Measurements from ENCODE around the gene RNF181. TPM values are rescaled to one million over a fixed set of nuclear protein-coding genes. Genes with fewer than 3 reads are reported as not detected.

Gene RNF181, protein sequence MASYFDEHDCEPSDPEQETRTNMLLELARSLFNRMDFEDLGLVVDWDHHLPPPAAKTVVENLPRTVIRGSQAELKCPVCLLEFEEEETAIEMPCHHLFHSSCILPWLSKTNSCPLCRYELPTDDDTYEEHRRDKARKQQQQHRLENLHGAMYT
- 332 and 398 TPM in 2 replicates for total RNA-seq (2014; rRNA removed; shearing (Covaris generic); ENCODE audit: low replicate concordance)

GRCh38 chr2:85595301-85596025 lies at the start of gene RNF181:
Gene RNF181, plus strand, starts transcription at chr2:85595745. Its CDS starts 19 bp downstream, at chr2:85595764.
- peak; percentile 99 for DNase-seq
- H3K27me3 ChIP-seq (ENCODE audit: low read length), result no peaks in the 10 kb centered on the region
- H4K20me1 ChIP-seq (ENCODE audit: insufficient read depth, low read depth, low read length), result peaks cover 14% of the 10 kb centered on the region; the same call in 1 of the 2 replicates
- H3K9me2 ChIP-seq (replicated peaks; ENCODE audit: insufficient read depth, low read length), result no peaks in the 10 kb centered on the region
- H3K36me3 ChIP-seq (ENCODE audit: insufficient read depth, low read length), result peaks cover 12% of the 10 kb centered on the region; the same call in 1 of the 2 replicates
- peak within 1 kb of the TSS; percentile 49 for H3K27ac ChIP-seq (ENCODE audit: low read length)
- H3K4me2 ChIP-seq (ENCODE audit: low read depth, low read length, poor library complexity, severe bottlenecking), result peak within 1 kb of the TSS; percentile 91
- no peaks in the 10 kb centered on the region for H3K9me3 ChIP-seq (ENCODE audit: low read length)
- peak within 1 kb of the TSS; percentile 90 for H3K9ac ChIP-seq (ENCODE audit: low read length)
- H3K4me3 ChIP-seq (ENCODE audit: low read length), result peak within 1 kb of the TSS; percentile 86
- H3K79me2 ChIP-seq (ENCODE audit: low read length), result peaks cover 34% of the 10 kb centered on the region
- H3K4me1 ChIP-seq (ENCODE audit: low read length), result peaks cover 34% of the 10 kb centered on the region
- H2AFZ ChIP-seq (ENCODE audit: low read length), result peak within 1 kb of the TSS; percentile 29; the same call in 1 of the 2 replicates

GRCh38 chr2:85545780-85546240 lies 49.7 kb upstream of the RNF181 start:
- Histone ChIP-seq H3K9me3 (ENCODE audit: low read length) (no peaks in the 10 kb centered on the region), H3K4me1 (ENCODE audit: low read length) (peaks cover 14% of the 10 kb centered on the region), H4K20me1 (ENCODE audit: insufficient read depth, low read depth, low read length) (peaks cover 22% of the 10 kb centered on the region), H3K4me3 (ENCODE audit: low read length) (no peak overlapping the region), H3K27me3 (ENCODE audit: low read length) (no peaks in the 10 kb centered on the region), H3K4me2 (ENCODE audit: low read depth, low read length, poor library complexity, severe bottlenecking) (no peak overlapping the region), H3K79me2 (ENCODE audit: low read length) (peaks cover 19% of the 10 kb centered on the region), H3K9ac (ENCODE audit: low read length) (no peak overlapping the region), H3K9me2 (replicated peaks; ENCODE audit: insufficient read depth, low read length) (no peaks in the 10 kb centered on the region), H2AFZ (ENCODE audit: low read length) (no peak overlapping the region), H3K27ac (ENCODE audit: low read length) (no peak overlapping the region), H3K36me3 (ENCODE audit: insufficient read depth, low read length) (peaks cover 42% of the 10 kb centered on the region)
- peak; percentile 76 for DNase-seq

DNA sequence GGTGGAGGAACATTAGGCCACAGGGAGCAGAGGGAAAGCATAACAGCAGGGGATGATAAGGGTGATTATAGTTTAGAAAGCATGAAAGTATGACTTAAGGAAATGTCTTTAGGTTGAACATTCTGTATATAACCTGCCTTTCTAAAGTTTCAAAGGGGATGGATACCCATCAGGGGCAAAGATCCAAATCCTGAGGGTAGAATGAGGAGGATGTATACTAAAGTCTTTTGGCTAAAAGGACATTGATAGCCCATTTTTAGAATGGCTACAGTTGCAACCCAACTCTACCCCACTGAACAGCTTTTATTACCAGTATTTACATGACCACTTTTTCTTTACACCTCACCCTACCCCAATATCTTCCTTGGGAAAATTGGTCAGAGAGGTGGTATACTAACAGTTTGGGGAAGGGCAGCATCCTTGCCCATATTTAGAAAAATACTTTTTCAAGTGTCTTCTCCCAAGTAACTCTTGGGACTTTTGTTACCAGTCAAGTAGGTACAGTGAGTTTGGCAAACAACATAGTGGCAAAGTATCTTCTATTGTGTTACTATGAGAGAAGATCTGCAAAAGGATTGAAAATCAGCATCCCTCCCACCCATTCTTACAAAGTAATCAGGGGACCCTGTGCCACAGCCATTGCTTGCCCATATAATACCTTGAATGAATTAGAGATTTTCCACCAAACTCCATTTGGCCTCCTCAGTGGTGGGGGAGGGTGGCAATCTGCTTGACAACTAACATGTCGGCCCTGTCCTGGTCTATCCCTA lies 48.3 kb upstream of the RNF181 start:
- Histone ChIP-seq H3K9me3 (ENCODE audit: low read length) (no peaks in the 10 kb centered on the region), H2AFZ (ENCODE audit: low read length) (no peak overlapping the region), H4K20me1 (ENCODE audit: insufficient read depth, low read depth, low read length) (peaks cover 7% of the 10 kb centered on the region), H3K27ac (ENCODE audit: low read length) (no peak overlapping the region), H3K27me3 (ENCODE audit: low read length) (no peaks in the 10 kb centered on the region), H3K9ac (ENCODE audit: low read length) (no peak overlapping the region), H3K4me3 (ENCODE audit: low read length) (no peak overlapping the region), H3K9me2 (replicated peaks; ENCODE audit: insufficient read depth, low read length) (no peaks in the 10 kb centered on the region), H3K4me2 (ENCODE audit: low read depth, low read length, poor library complexity, severe bottlenecking) (no peak overlapping the region), H3K36me3 (ENCODE audit: insufficient read depth, low read length) (peaks cover 39% of the 10 kb centered on the region), H3K79me2 (ENCODE audit: low read length) (peaks cover 4% of the 10 kb centered on the region), H3K4me1 (ENCODE audit: low read length) (no peaks in the 10 kb centered on the region; the same call in 1 of the 2 replicates)
- peak; percentile 74 for DNase-seq

- Histone ChIP-seq H3K36me3 (ENCODE audit: insufficient read depth, low read length) (peaks cover 37% of the 10 kb centered on the region), H3K9me3 (ENCODE audit: low read length) (no peaks in the 10 kb centered on the region), H3K27ac (ENCODE audit: low read length) (no peak overlapping the region), H3K4me1 (ENCODE audit: low read length) (no peaks in the 10 kb centered on the region), H3K79me2 (ENCODE audit: low read length) (no peaks in the 10 kb centered on the region), H2AFZ (ENCODE audit: low read length) (no peak overlapping the region), H3K4me2 (ENCODE audit: low read depth, low read length, poor library complexity, severe bottlenecking) (no peak overlapping the region), H3K4me3 (ENCODE audit: low read length) (no peak overlapping the region), H3K27me3 (ENCODE audit: low read length) (no peaks in the 10 kb centered on the region), H3K9ac (ENCODE audit: low read length) (no peak overlapping the region), H3K9me2 (replicated peaks; ENCODE audit: insufficient read depth, low read length) (no peaks in the 10 kb centered on the region), H4K20me1 (ENCODE audit: insufficient read depth, low read depth, low read length) (no peaks in the 10 kb centered on the region; the same call in 1 of the 2 replicates)
- DNase-seq, result no peak
Measured at GRCh38 chr2:85547859-85548607, 47.5 kb upstream of the RNF181 start.

- Histone ChIP-seq H3K4me1 (ENCODE audit: low read length) (no peaks in the 10 kb centered on the region), H3K4me2 (ENCODE audit: low read depth, low read length, poor library complexity, severe bottlenecking) (no peak overlapping the region), H3K27ac (ENCODE audit: low read length) (no peak overlapping the region), H3K9ac (ENCODE audit: low read length) (no peak overlapping the region), H3K4me3 (ENCODE audit: low read length) (no peak overlapping the region), H3K9me3 (ENCODE audit: low read length) (no peaks in the 10 kb centered on the region), H3K79me2 (ENCODE audit: low read length) (no peaks in the 10 kb centered on the region), H4K20me1 (ENCODE audit: insufficient read depth, low read depth, low read length) (no peaks in the 10 kb centered on the region), H3K36me3 (ENCODE audit: insufficient read depth, low read length) (peaks cover 34% of the 10 kb centered on the region), H3K27me3 (ENCODE audit: low read length) (no peaks in the 10 kb centered on the region), H3K9me2 (replicated peaks; ENCODE audit: insufficient read depth, low read length) (no peaks in the 10 kb centered on the region), H2AFZ (ENCODE audit: low read length) (no peak overlapping the region)
- DNase-seq, result no peak
Measured at GRCh38 chr2:85548608-85548900, 47.0 kb upstream of the RNF181 start.

GRCh38 chr2:85549095-85549494 lies 46.5 kb upstream of the RNF181 start:
- H3K9me2 ChIP-seq (replicated peaks; ENCODE audit: insufficient read depth, low read length), result no peaks in the 10 kb centered on the region
- H3K36me3 ChIP-seq (ENCODE audit: insufficient read depth, low read length), result peaks cover 37% of the 10 kb centered on the region
- no peak overlapping the region for H3K4me3 ChIP-seq (ENCODE audit: low read length)
- no peak overlapping the region for H2AFZ ChIP-seq (ENCODE audit: low read length)
- H4K20me1 ChIP-seq (ENCODE audit: insufficient read depth, low read depth, low read length), result no peaks in the 10 kb centered on the region
- no peak overlapping the region for H3K27ac ChIP-seq (ENCODE audit: low read length)
- DNase-seq, result no peak
- no peaks in the 10 kb centered on the region for H3K79me2 ChIP-seq (ENCODE audit: low read length)
- H3K9ac ChIP-seq (ENCODE audit: low read length), result no peak overlapping the region
- no peak overlapping the region for H3K4me2 ChIP-seq (ENCODE audit: low read depth, low read length, poor library complexity, severe bottlenecking)
- no peaks in the 10 kb centered on the region for H3K27me3 ChIP-seq (ENCODE audit: low read length)
- H3K4me1 ChIP-seq (ENCODE audit: low read length), result no peaks in the 10 kb centered on the region
- no peaks in the 10 kb centered on the region for H3K9me3 ChIP-seq (ENCODE audit: low read length)

- Histone ChIP-seq H3K79me2 (ENCODE audit: low read length) (no peaks in the 10 kb centered on the region), H3K36me3 (ENCODE audit: insufficient read depth, low read length) (peaks cover 34% of the 10 kb centered on the region)
Measured at GRCh38 chr2:85549826-85550225, 45.7 kb upstream of the RNF181 start.

More at GRCh38 chr2:85549826-85550225, 45.7 kb upstream of the RNF181 start:
- Histone ChIP-seq H3K4me3 (ENCODE audit: low read length) (no peak overlapping the region), H3K27ac (ENCODE audit: low read length) (no peak overlapping the region), H3K9me3 (ENCODE audit: low read length) (no peaks in the 10 kb centered on the region), H3K4me1 (ENCODE audit: low read length) (no peaks in the 10 kb centered on the region), H3K27me3 (ENCODE audit: low read length) (no peaks in the 10 kb centered on the region), H3K4me2 (ENCODE audit: low read depth, low read length, poor library complexity, severe bottlenecking) (no peak overlapping the region), H3K9me2 (replicated peaks; ENCODE audit: insufficient read depth, low read length) (no peaks in the 10 kb centered on the region), H4K20me1 (ENCODE audit: insufficient read depth, low read depth, low read length) (no peaks in the 10 kb centered on the region), H3K9ac (ENCODE audit: low read length) (no peak overlapping the region), H2AFZ (ENCODE audit: low read length) (no peak overlapping the region)
- no peak for DNase-seq
